GM21390 (cell line): ENCODE measurements around the gene CCDC38.

Experiments used
- ATAC-seq: cut with Tn5 transposase; IDR thresholded peaks from one replicate; pipeline ENCODE4 v1.9.1; 2021; ENCODE audit not compliant: unreplicated experiment

CCDC38 gene

GRCh38 chr12:95837240-95838038 lies 105.0 kb downstream of the CCDC38 start:
- ATAC-seq, result no peak

DNA sequence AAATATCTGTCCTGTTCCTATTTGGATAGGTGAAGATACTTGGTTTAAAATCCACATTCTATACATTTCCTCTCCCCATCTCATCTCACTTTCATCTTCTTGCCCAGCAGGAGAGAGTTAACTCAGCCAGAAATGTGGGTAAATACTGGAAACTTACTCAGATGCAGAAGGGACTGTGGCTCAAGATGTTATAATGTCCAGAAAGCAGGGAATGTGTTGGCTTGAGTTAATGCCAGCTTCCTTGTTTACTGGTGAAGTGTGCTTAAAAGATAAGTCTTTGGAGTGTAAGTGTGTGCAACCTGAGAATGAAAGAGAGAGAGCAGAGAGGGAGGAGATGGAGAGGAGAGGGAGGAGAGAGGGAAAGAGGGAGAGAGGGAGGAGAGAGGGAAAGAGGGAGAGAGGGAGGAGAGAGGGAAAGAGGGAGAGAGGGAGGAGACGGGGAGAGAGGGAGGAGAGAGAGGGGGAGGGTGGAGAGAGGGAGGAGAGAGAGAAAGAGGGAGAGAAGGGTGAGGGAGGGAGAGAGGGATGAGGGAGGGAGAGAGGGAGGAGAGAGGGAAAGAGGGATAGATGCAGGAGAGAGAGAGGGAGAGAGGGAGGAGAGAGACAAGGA lies 105.7 kb downstream of the CCDC38 start:
- no peak for ATAC-seq

GRCh38 chr12:95836185-95836609 lies 106.2 kb downstream of the CCDC38 start:
- ATAC-seq, result no peak

GRCh38 chr12:95834572-95834971 lies 107.8 kb downstream of the CCDC38 start:
- no peak for ATAC-seq

DNA sequence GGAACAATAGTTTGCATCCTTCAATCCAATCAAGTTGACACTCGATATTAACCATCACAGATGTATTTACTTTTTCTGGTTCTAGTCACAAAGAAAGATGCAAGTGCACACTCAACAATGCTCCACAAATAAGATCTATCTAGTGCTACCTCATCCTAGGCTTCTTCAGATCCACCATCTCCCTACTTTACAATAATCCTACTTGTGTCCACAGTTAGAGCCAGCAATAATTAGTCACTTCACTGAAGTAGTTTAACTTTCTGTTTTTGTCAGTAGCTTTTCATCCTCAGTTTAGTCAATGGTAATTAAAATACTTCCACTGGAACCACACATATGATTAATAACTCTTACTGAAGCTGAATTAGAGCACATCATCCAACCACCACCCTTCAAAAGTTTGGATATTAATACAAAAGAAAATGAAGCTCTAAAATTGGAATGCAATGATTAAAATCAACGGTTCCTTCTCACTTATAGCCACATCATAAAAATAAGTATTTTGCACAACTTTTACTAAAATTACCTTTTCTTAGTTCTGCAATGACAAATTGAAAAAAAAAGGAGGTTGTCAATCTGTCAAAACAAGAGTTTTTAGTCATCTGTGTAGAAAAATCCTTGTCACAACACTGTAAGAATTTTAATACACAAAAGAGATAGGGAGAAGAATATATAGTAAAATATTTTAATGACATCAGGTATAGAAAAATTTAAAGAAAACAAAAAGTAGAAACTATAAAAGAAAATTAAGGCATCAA lies 111.9 kb downstream of the CCDC38 start:
- ATAC-seq, result no peak

DNA sequence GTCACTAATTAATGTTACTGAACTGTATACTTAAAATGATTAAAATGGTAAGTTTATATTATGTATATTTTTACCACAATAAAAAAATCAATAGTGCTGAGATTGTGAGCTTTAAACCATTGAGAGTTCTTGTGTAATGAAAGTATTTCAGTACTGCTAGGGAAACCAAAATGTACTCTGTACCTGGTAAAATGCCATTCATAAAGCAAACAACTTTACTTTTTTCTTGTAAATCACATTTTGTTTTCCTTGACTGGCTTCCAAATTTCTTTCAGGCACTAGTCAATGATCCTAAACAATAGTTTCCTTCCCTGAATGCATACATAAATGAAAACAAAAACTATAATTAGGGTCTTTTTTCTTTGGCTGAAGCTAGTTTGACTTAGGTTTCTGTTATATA lies 113.0 kb downstream of the CCDC38 start:
- ATAC-seq, result no peak

DNA sequence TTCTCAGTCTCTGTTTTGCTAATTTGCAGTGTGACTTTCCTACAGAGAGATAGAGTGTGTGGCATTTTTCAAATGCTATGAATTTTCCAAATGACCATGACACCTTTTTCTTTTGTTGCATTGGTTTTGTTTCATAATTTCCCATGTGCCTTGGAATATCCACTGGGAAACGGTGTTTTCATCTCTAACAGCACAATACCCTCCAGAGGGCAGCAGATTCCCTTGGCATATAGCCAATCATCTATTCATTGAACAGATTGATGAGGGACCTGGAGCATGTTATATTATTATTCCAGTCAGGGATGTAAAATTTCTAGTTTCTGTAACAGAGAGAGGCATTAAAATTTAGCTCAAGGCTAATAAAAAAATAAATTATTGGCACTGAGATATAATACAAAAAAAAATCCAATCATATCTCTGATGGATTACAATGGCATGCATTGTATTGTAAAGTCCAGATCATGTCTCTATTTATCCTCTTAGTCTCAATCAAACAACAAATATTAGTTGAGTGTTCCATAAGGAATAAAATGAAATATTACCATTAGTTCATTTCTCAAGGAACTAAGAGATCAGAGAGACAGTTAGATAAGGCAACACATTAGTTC lies 122.2 kb downstream of the CCDC38 start:
- no peak for ATAC-seq
